ENCODE measurements around the gene MUC5AC. TPM values are rescaled to one million over a fixed set of nuclear protein-coding genes. Genes with fewer than 3 reads are reported as not detected.

MUC5AC gene
- total and polyA plus RNA-seq, 9 donors: 0.01 to 0.75 (median 0.04) TPM; not detected in 4

DNA sequence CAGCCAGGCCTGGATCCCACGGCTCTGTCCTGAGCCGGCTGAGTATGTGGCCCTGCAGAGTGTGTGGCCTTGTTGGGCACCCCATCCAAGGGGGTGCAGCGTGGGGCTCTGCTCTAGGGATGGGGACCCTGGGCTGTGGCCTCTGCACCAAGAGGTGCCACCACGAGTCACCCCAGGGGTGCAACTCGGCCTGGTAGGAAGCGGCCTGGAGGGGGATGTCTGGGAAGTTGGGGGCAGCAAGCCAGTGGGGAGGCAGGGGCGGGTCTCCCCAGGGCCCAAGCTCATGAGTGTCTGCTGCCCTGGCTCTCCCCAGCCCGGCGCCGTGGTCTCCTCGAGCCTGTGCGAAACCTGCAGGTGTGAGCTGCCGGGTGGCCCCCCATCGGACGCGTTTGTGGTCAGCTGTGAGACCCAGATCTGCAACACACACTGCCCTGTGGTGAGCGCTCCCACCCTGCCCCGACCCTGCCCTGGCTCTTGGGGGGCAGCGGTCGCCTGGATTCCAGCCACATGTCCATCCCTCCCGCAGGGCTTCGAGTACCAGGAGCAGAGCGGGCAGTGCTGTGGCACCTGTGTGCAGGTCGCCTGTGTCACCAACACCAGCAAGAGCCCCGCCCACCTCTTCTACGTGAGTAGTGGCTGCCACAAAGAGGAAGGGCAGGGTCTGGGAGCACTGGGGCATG, 40.9 kb downstream of the MUC5AC start:
- Histone ChIP-seq H3K4me3 (ENCODE audit: low read length) (no peak overlapping the region), H3K9me3 (replicated peaks; ENCODE audit: control insufficient read depth, low read depth, low read length) (peaks cover 3% of the 10 kb centered on the region), H3K27ac (ENCODE audit: low read length) (no peak overlapping the region), H3K4me1 (ENCODE audit: control insufficient read depth, insufficient read depth, low read length) (no peaks in the 10 kb centered on the region), H3K36me3 (ENCODE audit: control insufficient read depth, insufficient read depth, low read length) (no peaks in the 10 kb centered on the region), H3K27me3 (ENCODE audit: control insufficient read depth, insufficient read depth, low read length) (peaks cover 8% of the 10 kb centered on the region)
- WGBS (ENCODE audit: insufficient coverage): 82% methylated on average over 26 of the region's 26 CpGs
- DNase-seq: no peak

DNA sequence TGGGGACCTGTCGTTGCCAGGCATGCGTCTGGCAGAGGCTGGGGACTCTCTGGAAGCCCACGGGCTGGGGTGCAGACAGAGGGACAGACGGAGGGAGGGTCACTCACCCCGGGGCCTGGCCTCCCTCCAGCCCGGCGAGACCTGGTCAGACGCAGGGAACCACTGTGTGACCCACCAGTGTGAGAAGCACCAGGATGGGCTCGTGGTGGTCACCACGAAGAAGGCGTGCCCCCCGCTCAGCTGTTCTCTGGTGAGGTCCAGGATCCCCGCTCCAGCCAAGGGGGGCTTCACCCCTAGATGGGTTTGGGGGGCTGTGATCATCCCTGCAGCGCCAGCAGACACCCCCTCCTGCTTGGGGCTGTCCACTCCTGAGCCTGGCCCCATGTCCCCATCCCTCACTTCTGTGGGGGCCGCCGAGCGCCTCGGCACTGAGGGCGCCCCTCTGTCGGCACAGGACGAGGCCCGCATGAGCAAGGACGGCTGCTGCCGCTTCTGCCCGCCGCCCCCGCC, 41.5 kb downstream of the MUC5AC start:
- H3K36me3 ChIP-seq (ENCODE audit: control insufficient read depth, insufficient read depth, low read length): no peaks in the 10 kb centered on the region
- no peak for DNase-seq
- no peak overlapping the region for H3K27ac ChIP-seq (ENCODE audit: low read length)
- H3K4me3 ChIP-seq (ENCODE audit: low read length): no peak overlapping the region
- 69% methylated on average over 25 of the region's 27 CpGs for WGBS (ENCODE audit: insufficient coverage)
- peaks cover 8% of the 10 kb centered on the region for H3K27me3 ChIP-seq (ENCODE audit: control insufficient read depth, insufficient read depth, low read length)
- no peaks in the 10 kb centered on the region for H3K9me3 ChIP-seq (replicated peaks; ENCODE audit: control insufficient read depth, low read depth, low read length)
- H3K4me1 ChIP-seq (ENCODE audit: control insufficient read depth, insufficient read depth, low read length): no peaks in the 10 kb centered on the region

DNA sequence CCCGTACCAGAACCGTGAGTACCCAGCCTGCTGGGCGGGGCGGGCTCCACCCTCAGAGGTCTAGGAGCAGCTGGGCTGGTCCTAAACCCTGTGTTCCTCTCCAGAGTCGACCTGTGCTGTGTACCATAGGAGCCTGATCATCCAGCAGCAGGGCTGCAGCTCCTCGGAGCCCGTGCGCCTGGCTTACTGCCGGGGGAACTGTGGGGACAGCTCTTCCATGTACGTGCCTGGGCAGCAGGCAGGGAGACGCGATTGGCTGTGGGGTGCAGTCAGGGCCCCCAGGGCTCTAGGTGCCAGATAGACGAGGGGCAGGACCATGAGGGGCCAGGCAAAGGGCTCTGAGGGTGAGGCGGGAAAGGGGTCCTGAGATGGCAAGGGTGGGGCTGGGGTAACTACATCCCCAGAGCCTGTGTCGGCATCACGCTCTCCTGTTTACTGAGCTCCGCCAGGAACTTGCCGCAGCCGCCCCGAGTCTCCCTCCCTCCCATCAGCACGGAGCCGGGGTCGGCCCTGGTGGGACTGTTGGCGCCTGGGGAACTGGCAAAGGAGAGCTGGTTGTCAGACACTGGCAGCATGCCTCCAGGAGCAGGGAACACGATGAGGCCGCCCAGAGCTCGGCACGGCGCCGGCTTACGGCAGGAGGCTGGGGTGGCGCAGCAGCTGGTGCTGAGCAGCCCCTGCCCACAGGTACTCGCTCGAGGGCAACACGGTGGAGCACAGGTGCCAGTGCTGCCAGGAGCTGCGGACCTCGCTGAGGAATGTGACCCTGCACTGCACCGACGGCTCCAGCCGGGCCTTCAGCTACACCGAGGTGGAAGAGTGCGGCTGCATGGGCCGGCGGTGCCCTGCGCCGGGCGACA, 42.2 kb downstream of the MUC5AC start:
- peaks cover 8% of the 10 kb centered on the region for H3K27me3 ChIP-seq (ENCODE audit: control insufficient read depth, insufficient read depth, low read length)

DNA sequence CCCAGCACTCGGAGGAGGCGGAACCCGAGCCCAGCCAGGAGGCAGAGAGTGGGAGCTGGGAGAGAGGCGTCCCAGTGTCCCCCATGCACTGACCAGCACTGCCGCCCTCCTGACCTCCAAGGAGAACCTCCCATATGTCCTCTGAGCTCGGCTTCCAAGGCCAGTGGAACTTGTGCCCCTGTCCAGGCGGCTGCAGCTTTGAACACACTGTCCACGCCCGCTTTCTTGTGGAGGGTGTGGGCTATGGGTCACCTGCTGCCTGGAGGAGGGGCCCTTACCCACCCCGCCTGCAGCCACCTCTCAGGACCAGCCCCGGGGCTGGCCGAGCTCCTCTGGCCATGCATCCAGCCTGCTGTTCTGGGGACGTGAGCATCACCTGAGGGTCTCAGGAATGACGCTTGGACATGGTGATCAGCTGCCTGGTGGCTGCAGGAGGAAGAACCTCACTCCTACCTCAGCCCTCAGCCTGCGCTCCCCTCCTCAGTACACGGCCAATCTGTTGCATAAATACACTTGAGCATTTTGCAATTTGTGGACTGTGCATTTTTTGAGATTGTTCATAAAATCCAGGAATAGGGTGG, 42.9 kb downstream of the MUC5AC start:
- peaks cover 8% of the 10 kb centered on the region for H3K27me3 ChIP-seq (ENCODE audit: control insufficient read depth, insufficient read depth, low read length)
- no peaks in the 10 kb centered on the region for H3K9me3 ChIP-seq (replicated peaks; ENCODE audit: control insufficient read depth, low read depth, low read length)
- no peak overlapping the region for H3K27ac ChIP-seq (ENCODE audit: low read length)
- no peaks in the 10 kb centered on the region for H3K4me1 ChIP-seq (ENCODE audit: control insufficient read depth, insufficient read depth, low read length)
- WGBS (ENCODE audit: insufficient coverage): 78% methylated on average over 5 of the region's 16 CpGs
- H3K36me3 ChIP-seq (ENCODE audit: control insufficient read depth, insufficient read depth, low read length): no peaks in the 10 kb centered on the region
- no peak overlapping the region for H3K4me3 ChIP-seq (ENCODE audit: low read length)
- no peak for DNase-seq

More for the DNA sequence above, 42.2 kb downstream of the MUC5AC start:
- Histone ChIP-seq H3K36me3 (ENCODE audit: control insufficient read depth, insufficient read depth, low read length) (no peaks in the 10 kb centered on the region), H3K4me1 (ENCODE audit: control insufficient read depth, insufficient read depth, low read length) (no peaks in the 10 kb centered on the region), H3K4me3 (ENCODE audit: low read length) (no peak overlapping the region), H3K27ac (ENCODE audit: low read length) (no peak overlapping the region), H3K9me3 (replicated peaks; ENCODE audit: control insufficient read depth, low read depth, low read length) (no peaks in the 10 kb centered on the region)
- no peak for DNase-seq
- WGBS (ENCODE audit: insufficient coverage): 71% methylated on average over 35 of the region's 47 CpGs

DNA sequence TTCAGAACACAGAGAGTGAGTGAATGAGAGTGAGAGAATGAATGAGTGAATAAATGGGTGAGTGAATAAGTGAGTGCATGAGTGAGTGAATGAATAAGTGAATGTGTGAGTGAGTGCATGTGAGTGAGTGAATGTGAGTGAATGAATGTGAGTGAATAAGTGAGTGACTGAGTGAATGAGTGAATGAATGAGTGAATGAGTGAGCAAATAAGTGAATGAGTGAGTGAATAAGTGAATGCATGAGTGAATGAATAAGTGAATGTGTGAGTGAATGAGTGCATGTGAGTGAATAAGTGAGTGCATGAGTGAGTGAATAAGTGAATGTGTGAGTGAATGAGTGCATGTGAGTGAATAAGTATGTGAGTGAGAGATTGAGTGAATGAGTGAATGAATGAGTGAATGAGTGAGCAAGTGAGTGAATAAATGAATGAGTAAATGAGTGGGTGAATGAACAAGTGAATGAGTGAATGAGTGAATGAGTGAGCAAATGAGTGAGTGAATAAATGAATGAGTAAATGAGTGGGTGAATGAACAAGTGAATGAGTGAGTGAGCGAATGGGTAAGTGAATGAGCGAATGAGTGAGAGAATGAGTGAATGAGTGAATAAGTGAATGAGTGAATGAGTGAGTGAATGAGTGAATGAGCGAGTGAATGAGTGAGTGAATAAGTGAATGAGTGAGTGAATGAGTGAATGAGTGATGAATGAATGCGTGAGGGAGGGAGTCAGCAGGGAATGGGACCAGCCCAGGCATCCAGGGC, 43.8 kb downstream of the MUC5AC start:
- Histone ChIP-seq H3K27ac (ENCODE audit: low read length) (no peak overlapping the region), H3K4me1 (ENCODE audit: control insufficient read depth, insufficient read depth, low read length) (no peaks in the 10 kb centered on the region), H3K4me3 (ENCODE audit: low read length) (no peak overlapping the region), H3K36me3 (ENCODE audit: control insufficient read depth, insufficient read depth, low read length) (no peaks in the 10 kb centered on the region), H3K27me3 (ENCODE audit: control insufficient read depth, insufficient read depth, low read length) (peaks cover 8% of the 10 kb centered on the region), H3K9me3 (replicated peaks; ENCODE audit: control insufficient read depth, low read depth, low read length) (no peaks in the 10 kb centered on the region)
- 89% methylated on average over 4 of the region's 4 CpGs for WGBS (ENCODE audit: insufficient coverage)
- no peak for DNase-seq

DNA sequence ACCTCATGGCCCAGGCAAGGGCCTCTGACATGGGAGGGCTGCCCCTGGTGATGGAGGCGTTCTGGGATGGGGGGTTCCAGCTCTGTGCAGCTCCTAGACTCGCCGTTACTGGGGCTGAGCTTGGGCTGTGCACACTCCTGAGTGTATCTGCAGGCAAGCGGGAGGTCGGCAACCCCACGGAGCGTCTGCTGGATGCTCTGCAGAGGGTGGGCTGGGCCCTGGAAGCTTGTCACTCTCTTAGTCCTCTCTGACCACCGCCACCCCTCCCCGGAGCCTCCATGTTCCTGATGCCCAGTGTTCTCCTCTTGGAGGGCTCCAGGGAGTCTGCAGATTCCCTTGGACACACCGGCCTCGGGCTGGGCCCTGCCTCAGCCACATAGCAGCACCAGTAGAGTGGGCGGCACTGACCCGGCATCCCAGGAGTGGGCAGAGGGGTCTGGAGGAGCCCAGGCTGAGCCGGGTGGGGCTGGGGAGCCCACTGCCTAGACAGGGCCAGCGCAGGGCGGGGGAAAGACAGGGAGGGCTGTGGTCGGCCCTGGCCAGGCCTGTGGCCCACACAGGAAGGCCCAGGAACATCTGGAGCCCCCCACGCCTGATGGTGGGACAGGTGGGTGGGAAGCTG, 44.5 kb downstream of the MUC5AC start:
- no peaks in the 10 kb centered on the region for H3K9me3 ChIP-seq (replicated peaks; ENCODE audit: control insufficient read depth, low read depth, low read length)
- peaks cover 8% of the 10 kb centered on the region for H3K27me3 ChIP-seq (ENCODE audit: control insufficient read depth, insufficient read depth, low read length)
- no peaks in the 10 kb centered on the region for H3K4me1 ChIP-seq (ENCODE audit: control insufficient read depth, insufficient read depth, low read length)
- no peak overlapping the region for H3K27ac ChIP-seq (ENCODE audit: low read length)
- WGBS (ENCODE audit: insufficient coverage): 58% methylated on average over 17 of the region's 18 CpGs
- DNase-seq: no peak
- no peaks in the 10 kb centered on the region for H3K36me3 ChIP-seq (ENCODE audit: control insufficient read depth, insufficient read depth, low read length)
- no peak overlapping the region for H3K4me3 ChIP-seq (ENCODE audit: low read length)

DNA sequence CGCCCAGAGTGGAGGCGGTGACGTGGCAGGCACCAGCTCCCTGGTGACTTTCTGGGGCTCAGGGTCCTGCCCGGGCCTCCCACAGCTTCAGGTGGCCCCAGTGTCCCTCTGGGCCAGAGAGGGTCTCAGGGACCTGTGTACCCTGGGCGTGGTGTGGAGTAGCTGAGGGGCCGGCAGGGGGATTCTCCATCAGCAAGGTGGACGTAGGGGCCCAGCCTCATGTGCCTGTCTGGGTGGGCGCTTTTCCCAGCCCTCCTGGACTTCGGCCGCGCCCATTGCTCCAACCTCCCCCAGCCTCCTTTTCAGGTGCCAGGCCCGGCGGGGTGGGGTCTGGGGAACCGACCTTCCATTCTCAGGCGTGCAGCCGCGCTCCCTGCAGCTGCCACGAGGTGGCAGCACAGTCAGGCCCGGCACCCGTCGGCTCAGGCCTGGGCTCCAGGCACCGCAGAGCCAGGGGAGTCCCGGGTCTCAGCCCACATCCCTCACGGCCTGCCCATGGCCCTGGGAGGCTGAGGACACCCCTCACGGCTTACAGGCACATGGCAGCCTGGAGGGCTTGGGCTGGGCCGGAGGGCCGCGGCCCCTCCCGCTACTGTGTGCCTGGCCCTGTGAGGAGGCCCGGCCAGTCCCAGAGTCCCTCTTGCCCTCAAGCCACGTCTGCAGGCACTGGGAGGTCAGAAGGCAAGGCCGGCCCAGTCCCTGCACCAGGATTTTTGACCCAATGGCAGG, 45.2 kb downstream of the MUC5AC start:
- Histone ChIP-seq H3K36me3 (ENCODE audit: control insufficient read depth, insufficient read depth, low read length) (no peaks in the 10 kb centered on the region), H3K9me3 (replicated peaks; ENCODE audit: control insufficient read depth, low read depth, low read length) (no peaks in the 10 kb centered on the region), H3K4me1 (ENCODE audit: control insufficient read depth, insufficient read depth, low read length) (no peaks in the 10 kb centered on the region), H3K27ac (ENCODE audit: low read length) (no peak overlapping the region), H3K27me3 (ENCODE audit: control insufficient read depth, insufficient read depth, low read length) (peaks cover 8% of the 10 kb centered on the region), H3K4me3 (ENCODE audit: low read length) (no peak overlapping the region)
- 19% methylated on average over 32 of the region's 32 CpGs for WGBS (ENCODE audit: insufficient coverage)
- DNase-seq: peak; percentile 39

DNA sequence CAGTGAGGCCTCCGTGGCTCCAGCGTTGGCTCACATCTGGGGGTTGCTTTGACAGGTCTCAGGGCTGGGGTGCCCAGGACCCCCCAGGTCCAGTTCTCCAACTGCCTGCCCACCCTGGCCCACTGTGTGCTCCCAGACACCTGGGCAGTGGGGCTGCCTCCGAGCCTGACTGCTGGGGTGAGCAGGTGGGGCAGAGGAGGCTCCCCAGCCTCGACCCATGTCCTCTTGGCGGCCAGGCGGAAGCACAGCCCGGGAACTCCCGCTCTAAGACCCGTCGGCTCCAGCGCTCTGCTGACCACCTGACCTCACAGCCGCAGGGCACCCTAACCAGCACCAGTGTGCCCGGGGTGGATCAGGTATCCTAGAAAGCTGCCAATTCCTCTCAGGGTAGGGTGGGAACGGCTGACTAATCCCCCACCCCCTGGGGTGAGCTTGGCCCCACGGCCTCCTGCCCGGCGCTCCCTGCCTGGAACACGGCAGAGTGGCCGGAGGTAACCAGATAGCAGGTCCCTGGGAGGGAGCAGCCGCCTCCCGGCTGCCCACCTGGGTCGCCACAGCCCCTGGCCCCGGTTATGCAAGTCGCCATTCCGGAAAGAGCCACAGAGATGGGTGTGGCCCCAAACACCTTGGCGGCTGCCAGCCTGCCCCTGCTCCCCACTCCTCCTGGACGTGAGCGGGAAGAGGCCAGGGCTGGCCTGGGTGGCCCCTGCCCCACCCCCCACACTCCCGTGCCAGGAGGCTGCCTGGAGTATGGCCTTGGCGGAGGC, 45.9 kb downstream of the MUC5AC start:
- peaks cover 8% of the 10 kb centered on the region for H3K27me3 ChIP-seq (ENCODE audit: control insufficient read depth, insufficient read depth, low read length)
- H3K4me3 ChIP-seq (ENCODE audit: low read length): no peak overlapping the region
- no peaks in the 10 kb centered on the region for H3K9me3 ChIP-seq (replicated peaks; ENCODE audit: control insufficient read depth, low read depth, low read length)
- no peaks in the 10 kb centered on the region for H3K4me1 ChIP-seq (ENCODE audit: control insufficient read depth, insufficient read depth, low read length)
- no peak for DNase-seq
- 67% methylated on average over 29 of the region's 30 CpGs for WGBS (ENCODE audit: insufficient coverage)
- no peak overlapping the region for H3K27ac ChIP-seq (ENCODE audit: low read length)
- H3K36me3 ChIP-seq (ENCODE audit: control insufficient read depth, insufficient read depth, low read length): no peaks in the 10 kb centered on the region
